H1 (cell line): Measurements from ENCODE around the gene FGFBP1. TPM values are rescaled to one million over a fixed set of nuclear protein-coding genes. Genes with fewer than 3 reads are reported as not detected.

Source experiments
- CHD7 ChIP-seq: fragments of 300-600 bp; sonication (generic); IDR thresholded peaks from 2 replicates; pipeline ENCODE4 v1.7.1; 2012; ENCODE audit warnings: low read length, moderate library complexity, mild to moderate bottlenecking, inconsistent platforms; ENCODE audit not compliant: insufficient replicate concordance
- GABPA ChIP-seq: IDR thresholded peaks from 2 replicates; pipeline ENCODE4 v1.6.1; 2011; ENCODE audit warnings: mild to moderate bottlenecking, low read length, moderate library complexity, borderline replicate concordance; ENCODE audit not compliant: insufficient read depth
- HDAC2 ChIP-seq, 2 experiments: fragments of 300-600 bp in 1 of 2; sonication (generic) in 1 of 2; IDR thresholded peaks; 2 replicates each; pipeline ENCODE4 v1.6.1; 2011 to 2012; ENCODE audit warnings: low read depth in 2 of 2, low read length in 2 of 2, mild to moderate bottlenecking in 2 of 2, moderate library complexity in 2 of 2, borderline replicate concordance in 1 of 2, inconsistent platforms in 1 of 2
- HDAC6 ChIP-seq: IDR thresholded peaks from one replicate; pipeline ENCODE4 v1.7.1; 2012; ENCODE audit warnings: low read depth, mild to moderate bottlenecking, inconsistent platforms, low read length, moderate library complexity
- POU5F1 ChIP-seq: IDR thresholded peaks from 2 replicates; pipeline ENCODE4 v1.6.1; 2011; ENCODE audit warnings: low read depth, mild to moderate bottlenecking, low read length, moderate library complexity
- RNF2 ChIP-seq: fragments of 200-900, 300-1000 bp; sonication (generic); IDR thresholded peaks from 2 replicates; pipeline ENCODE4 v1.7.1; 2016; ENCODE audit warnings: borderline replicate concordance, low read depth, mild to moderate bottlenecking, antibody characterized with exemption, low read length; ENCODE audit not compliant: poor library complexity, severe bottlenecking; ENCODE audit errors: missing control alignments
- SIN3A ChIP-seq, 2 experiments: IDR thresholded peaks in 1 of 2; conservative IDR thresholded peaks in 1 of 2; 2 replicates each; pipeline ENCODE4 v1.6.1; 2011 to 2012; ENCODE audit warnings: low read length in 2 of 2, improper control_type of control experiment in 1 of 2, low read depth in 1 of 2, mild to moderate bottlenecking in 1 of 2
- SIRT6 ChIP-seq: IDR thresholded peaks from one replicate; pipeline ENCODE4 v1.7.1; 2012; ENCODE audit warnings: low read length, inconsistent platforms
- ZNF274 ChIP-seq: IDR thresholded peaks from 2 replicates; pipeline ENCODE4 v1.7.0; 2012; ENCODE audit warnings: low read length, borderline replicate concordance; ENCODE audit errors: extremely low read depth
- polyA plus RNA-seq, 7 experiments: library from polyadenylated mRNA; depleted of rRNA in 3 of 7; stranded (reverse) in 5 of 7; unstranded in 2 of 7; fragments of >200 nt in 5 of 7; fragments of 200-250 nt in 2 of 7; gene quantifications; 1 replicate in 5 of 7; 2 replicates in 1 of 7; 4 replicates in 1 of 7; pipeline versions ENCODE4 v1.2.1 to v1.2.3, GENCODE V29; 2011 to 2013; ENCODE audit warnings: missing spikeins in 2 of 7, mixed read lengths in 2 of 7
- total RNA-seq: library from RNA; stranded (reverse); fragmentation: NEBNext Ultra II Directional; extraction: Animal tissue kit (Norgen Biotek cat#: 25700); gene quantifications from 2 replicates; pipeline ENCODE4 v1.2.1, GENCODE V29; 2021

Gene FGFBP1
- total and polyA plus RNA-seq, 2 of the 8 experiments (the other 6 are each of a cell fraction or from before 2014, with no cell fraction given) = 0.17 to 0.20 TPM

GRCh38 chr4:15956179-15956850 is 17.8 kb upstream of the FGFBP1 start (continued):
- TF ChIP-seq HDAC6 (no peak), POU5F1 (no peak), GABPA (no peak), RNF2 (no peak), CHD7 (no peak), ZNF274 (no peak), SIRT6 (no peak), SIN3A (conservative IDR thresholded peaks at IDR 0.05 in 1 of 2, IDR thresholded peaks at IDR 0.05 in 1 of 2; ENCODE audit: low read depth in 1 of 2, low read length in 2 of 2) (peak in 1 of 2 experiments; percentile 81; a peak in 1 of 4 replicates), HDAC2 (IDR thresholded peaks at IDR 0.05; ENCODE audit: borderline replicate concordance in 1 of 2, low read depth in 2 of 2, low read length in 2 of 2) (no peak)
